Measurements from ENCODE around the gene CARD6.
"Not testable (repeated sequence)": the region's sequence is repeated elsewhere in the genome, so short reads cannot be mapped to it uniquely, and the experiment has no call there.

The CARD6 gene

GRCh38 chr5:40828690-40829661, 12.2 kb upstream of the CARD6 start:
- DNase-seq, result no peak

GRCh38 chr5:40829748-40830533, 11.2 kb upstream of the CARD6 start:
- DNase-seq, result no peak

- no peak for DNase-seq
These were observed 9.6 kb upstream of the CARD6 start for GRCh38 chr5:40831346-40832210.

DNA sequence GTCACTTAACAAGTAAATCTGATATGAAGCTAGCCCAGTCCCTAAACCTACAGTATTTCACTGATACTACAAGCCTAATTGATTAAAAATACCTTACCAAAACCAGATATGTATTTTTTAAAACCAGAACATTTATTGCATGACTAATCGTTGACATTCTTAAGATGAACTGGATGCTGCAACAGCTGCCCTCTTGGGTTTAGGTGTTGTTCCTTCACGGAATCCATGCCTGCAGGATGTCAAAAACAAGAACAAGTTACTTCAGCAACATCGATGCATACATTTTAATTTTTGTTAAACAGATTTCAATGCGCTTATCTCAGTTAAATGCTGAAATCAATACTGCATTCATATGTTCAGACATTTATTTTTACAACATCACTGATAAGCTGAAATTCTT, 8.8 kb upstream of the CARD6 start:
- DNase-seq, result no peak

DNA sequence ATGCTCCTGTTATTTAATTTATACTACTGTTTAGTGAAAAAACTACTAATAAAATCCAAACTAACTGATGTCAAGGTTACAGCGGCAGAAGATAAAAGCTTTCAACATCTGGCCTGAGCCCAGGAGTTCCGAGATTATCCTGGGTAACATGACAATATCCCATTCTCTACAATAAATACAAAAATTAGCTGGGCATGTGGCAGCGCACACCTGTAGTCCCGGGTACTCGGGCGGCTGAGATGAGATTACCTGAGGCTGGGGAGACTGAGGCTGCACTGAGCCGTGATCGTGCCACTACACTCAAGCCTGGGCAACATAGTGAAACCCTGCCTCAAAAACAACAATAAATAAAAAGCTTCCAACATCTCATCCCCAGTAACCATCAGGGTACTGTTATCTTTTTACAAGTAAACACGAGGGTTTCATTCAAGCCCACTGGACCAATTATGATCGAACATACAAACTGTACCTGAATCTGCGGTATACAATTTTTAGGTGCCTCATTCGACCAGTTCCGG, 7.4 kb upstream of the CARD6 start:
- no peak for DNase-seq

- peak; percentile 9 to 47 for DNase-seq
These were observed 6.7 kb upstream of the CARD6 start for GRCh38 chr5:40834391-40834848.

DNA sequence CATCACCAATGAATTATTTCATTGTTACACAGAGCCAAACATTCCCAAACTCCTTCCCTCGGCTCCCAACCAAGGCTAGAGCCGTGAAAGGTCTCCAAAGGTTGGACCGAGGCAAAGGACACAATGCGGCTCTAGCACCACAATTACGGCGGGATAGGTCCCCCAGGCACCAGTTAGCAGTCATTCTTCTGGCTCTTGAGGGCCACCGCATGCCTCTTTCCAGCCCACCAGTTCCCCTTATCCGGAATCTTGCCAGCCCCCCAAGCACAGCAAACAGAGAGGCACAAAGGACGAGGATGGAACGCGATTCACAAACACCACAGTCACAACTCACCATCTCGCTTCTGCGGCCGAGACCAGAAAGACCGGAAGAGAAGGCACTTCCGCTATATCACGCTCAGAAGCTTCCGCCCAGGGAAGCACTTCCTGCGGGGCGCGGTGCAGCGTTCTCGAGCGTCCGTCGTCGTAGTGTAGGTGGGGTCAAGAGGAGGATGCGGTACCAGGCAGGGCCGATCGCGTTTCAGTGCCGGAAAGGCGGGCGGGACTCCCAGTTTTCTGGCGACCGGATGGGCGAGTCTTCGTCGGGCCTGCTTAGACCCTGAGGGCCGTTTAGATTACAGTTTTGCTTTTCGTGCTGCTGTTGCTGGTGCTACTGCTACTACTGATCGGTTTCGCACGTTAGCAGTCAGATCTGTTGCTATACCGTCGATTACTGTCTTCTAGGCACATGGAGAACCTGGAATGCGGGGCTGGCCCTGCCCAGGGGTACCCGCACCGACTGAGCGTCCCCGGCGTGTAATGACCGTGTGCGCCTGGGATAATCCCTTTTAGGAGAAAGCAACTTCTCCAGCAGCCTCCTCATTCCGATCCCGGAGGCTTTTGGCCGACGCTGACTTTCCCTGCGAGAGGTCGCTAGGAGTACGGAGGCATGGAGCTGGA, 6.0 kb upstream of the CARD6 start, which contains the start of gene RPL37:
Gene RPL37, minus strand, starts transcription at position 374 of the 939 bp plus-strand sequence. Its CDS starts 37 bp downstream, at position 337.
- DNase-seq, result peak; percentile 99 to 100

DNA sequence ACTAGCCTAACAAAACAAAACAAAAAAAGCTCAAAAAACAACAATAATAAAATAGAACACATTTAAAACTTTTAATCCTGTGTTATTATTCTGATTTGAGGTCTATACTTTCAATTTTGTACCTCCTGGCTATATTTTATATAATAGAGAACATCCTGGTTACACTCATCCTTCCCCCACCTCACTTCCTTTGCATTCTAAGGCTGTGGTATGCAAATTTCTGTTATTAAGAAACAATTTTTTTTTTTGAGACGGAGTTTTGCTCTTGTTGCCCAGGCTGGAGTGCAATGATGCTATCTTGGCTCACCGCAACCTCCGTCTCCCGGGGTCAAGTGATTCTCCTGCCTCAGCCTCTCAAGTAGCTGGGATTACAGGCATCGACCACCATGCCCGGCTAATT, 3.1 kb upstream of the CARD6 start:
- no peak for DNase-seq

- no peak for DNase-seq
These were observed 1.2 kb downstream of the CARD6 start for GRCh38 chr5:40842351-40842750.

- no peak for DNase-seq
These were observed 3.4 kb downstream of the CARD6 start for GRCh38 chr5:40844565-40844964.

- DNase-seq, result no peak
These were observed 5.2 kb downstream of the CARD6 start for GRCh38 chr5:40846371-40846770.

GRCh38 chr5:40847525-40847924, 6.4 kb downstream of the CARD6 start:
- no peak for DNase-seq

GRCh38 chr5:40853632-40854192, 12.5 kb downstream of the CARD6 start:
- DNase-seq, result no peak

DNA sequence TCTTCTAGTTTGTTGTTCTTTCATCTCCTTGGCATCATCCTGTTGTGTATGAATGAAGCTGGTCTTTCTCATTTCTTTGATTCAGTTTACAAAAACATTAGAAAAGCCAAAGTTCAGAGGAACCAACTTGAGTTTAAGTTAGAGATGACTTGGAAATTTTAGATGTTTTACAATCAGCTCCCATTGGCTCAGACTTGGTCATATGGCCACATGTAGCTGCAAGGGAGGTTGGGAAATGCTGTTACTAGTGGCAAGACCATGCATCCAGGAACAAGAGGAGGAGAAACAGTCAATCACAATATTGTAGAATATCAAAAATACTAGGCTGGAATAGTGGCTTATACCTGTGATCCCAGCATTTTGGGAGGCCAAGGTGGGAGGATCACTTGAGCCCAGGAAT, 19.5 kb downstream of the CARD6 start:
- no peak for DNase-seq

- DNase-seq, result not testable (repeated sequence)
These were observed 23.8 kb downstream of the CARD6 start for GRCh38 chr5:40865004-40865403.

GRCh38 chr5:40866844-40867243, 25.7 kb downstream of the CARD6 start:
- DNase-seq, result no peak

GRCh38 chr5:40869384-40869783, 28.2 kb downstream of the CARD6 start:
- DNase-seq, result no peak

DNA sequence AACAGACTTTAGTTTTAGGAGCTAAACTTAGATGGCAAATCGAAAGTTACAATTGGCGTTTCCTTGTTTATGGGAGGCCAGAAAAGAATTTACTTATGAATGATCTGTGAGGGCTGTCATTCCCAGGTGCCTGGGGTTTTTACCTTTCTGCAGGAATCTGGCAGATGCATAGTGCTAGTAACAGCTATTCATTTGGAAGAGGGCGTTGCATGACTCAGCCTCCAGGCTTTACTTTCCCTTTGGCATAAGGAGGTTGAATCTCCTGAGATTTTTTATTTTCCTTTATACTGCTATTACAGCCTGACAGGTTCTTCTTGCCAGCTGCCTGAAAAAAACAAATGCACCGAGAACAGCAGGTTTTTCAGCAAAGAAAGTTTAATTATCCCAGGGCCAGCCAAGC, 30.0 kb downstream of the CARD6 start:
- no peak for DNase-seq

- DNase-seq, result not testable (repeated sequence)
These were observed 31.1 kb downstream of the CARD6 start for GRCh38 chr5:40872253-40872652.

- no peak for DNase-seq
These were observed 32.2 kb downstream of the CARD6 start for GRCh38 chr5:40873286-40873880.

Measured in NCI-H2081 (cell line).